Astrocyte (in vitro differentiated cells and primary cell): ENCODE measurements around the gene PRAC1. TPM values are rescaled to one million over a fixed set of nuclear protein-coding genes. Genes with fewer than 3 reads are reported as not detected.
A peak's percentile ranks its signal among the peaks of the same experiment; 100 is the strongest.

Experiments used
- DNase-seq: peaks from one replicate; pipeline ENCODE4 v3.0.0-alpha.2; 2010; ENCODE audit warnings: low read depth
- FAIRE-seq: peaks from 2 replicates; lab custom pipeline; 2011; peaks lifted over from hg19 to GRCh38; lab: Jason Lieb, UNC
- H2AFZ ChIP-seq: 2 replicates; pipeline ENCODE4 v1.6.0; 2012; ENCODE audit warnings: low read depth, low read length, inconsistent platforms
- H3K27ac ChIP-seq: 2 replicates; pipeline ENCODE4 v1.5.1; 2011; ENCODE audit warnings: low read depth, low read length, inconsistent platforms
- H3K27me3 ChIP-seq: 2 replicates; pipeline ENCODE4 v1.6.0; 2011; ENCODE audit warnings: low read length, inconsistent platforms; ENCODE audit not compliant: insufficient read depth
- H3K36me3 ChIP-seq: 2 replicates; pipeline ENCODE4 v1.5.1; 2011; ENCODE audit warnings: low read length, inconsistent platforms; ENCODE audit not compliant: insufficient read depth
- H3K4me1 ChIP-seq: 2 replicates; pipeline ENCODE4 v1.5.1; 2011; ENCODE audit warnings: low read length, inconsistent platforms; ENCODE audit not compliant: insufficient read depth
- H3K4me2 ChIP-seq: 2 replicates; pipeline ENCODE4 v1.6.0; 2012; ENCODE audit warnings: low read length, inconsistent platforms
- H3K4me3 ChIP-seq: 2 replicates; pipeline ENCODE4 v1.5.1; 2011; ENCODE audit warnings: low read depth, mild to moderate bottlenecking, low read length, inconsistent platforms; ENCODE audit not compliant: insufficient read depth
- H3K79me2 ChIP-seq: 2 replicates; pipeline ENCODE4 v1.6.0; 2012; ENCODE audit warnings: mild to moderate bottlenecking, low read length, inconsistent platforms; ENCODE audit not compliant: insufficient read depth
- H3K9ac ChIP-seq: 2 replicates; pipeline ENCODE4 v1.6.0; 2012; ENCODE audit warnings: mild to moderate bottlenecking, low read length, inconsistent platforms
- H3K9me3 ChIP-seq: 2 replicates; pipeline ENCODE4 v1.5.1; 2012; ENCODE audit warnings: low read depth, mild to moderate bottlenecking, low read length, inconsistent platforms; ENCODE audit not compliant: insufficient read depth
- H4K20me1 ChIP-seq: 2 replicates; pipeline ENCODE4 v1.6.0; 2012; ENCODE audit warnings: low read length, inconsistent platforms; ENCODE audit not compliant: insufficient read depth
- H3K27ac Mint-ChIP-seq: one replicate; pipeline ENCODE4 v1.8.0; 2021; ENCODE audit warnings: mild to moderate bottlenecking, mixed read lengths; ENCODE audit not compliant: unreplicated experiment
- H3K27me3 Mint-ChIP-seq: one replicate; pipeline ENCODE4 v1.8.0; 2021; ENCODE audit warnings: low read depth, mixed read lengths; ENCODE audit not compliant: unreplicated experiment
- H3K36me3 Mint-ChIP-seq: one replicate; pipeline ENCODE4 v1.8.0; 2021; ENCODE audit warnings: low read depth, mixed read lengths; ENCODE audit not compliant: unreplicated experiment
- H3K4me1 Mint-ChIP-seq: one replicate; pipeline ENCODE4 v1.8.0; 2021; ENCODE audit warnings: low read depth, mixed read lengths; ENCODE audit not compliant: unreplicated experiment
- H3K4me3 Mint-ChIP-seq: one replicate; pipeline ENCODE4 v1.8.0; 2021; ENCODE audit warnings: mild to moderate bottlenecking, moderate library complexity, mixed read lengths; ENCODE audit not compliant: unreplicated experiment
- H3K9me3 Mint-ChIP-seq: one replicate; pipeline ENCODE4 v1.8.0; 2021; ENCODE audit warnings: mild to moderate bottlenecking, mixed read lengths; ENCODE audit not compliant: unreplicated experiment
- EZH2 ChIP-seq: IDR thresholded peaks from 2 replicates; pipeline ENCODE4 v1.6.1; 2012; ENCODE audit warnings: mild to moderate bottlenecking, low read length, inconsistent platforms; ENCODE audit not compliant: insufficient read depth
- total RNA-seq: library from RNA; stranded (reverse); gene quantifications from 2 replicates; pipeline ENCODE4 v1.2.1, GENCODE V29; 2021
- TF ChIP-seq, protein P1 (sequence below): IDR thresholded peaks from 2 replicates; pipeline ENCODE4 v1.5.1; 2011; ENCODE audit warnings: low read depth, mild to moderate bottlenecking, inconsistent platforms, low read length, moderate library complexity; ENCODE audit not compliant: insufficient read depth

PRAC1 gene
- total RNA-seq, 1 donor from 2014 or later = not detected

GRCh38 chr17:48747445-48748363 lies 25.4 kb upstream of the PRAC1 start:
- Histone ChIP-seq H3K27me3 (peaks cover 96% of the 10 kb centered on the region), H3K79me2 (no peaks in the 10 kb centered on the region), H3K9ac (no peak overlapping the region), H3K4me3 (no peak overlapping the region), H2AFZ (no peak overlapping the region), H3K4me2 (no peak overlapping the region), H3K9me3 (peaks cover 2% of the 10 kb centered on the region), H3K36me3 (no peaks in the 10 kb centered on the region), H4K20me1 (peaks cover 10% of the 10 kb centered on the region), H3K4me1 (no peaks in the 10 kb centered on the region), H3K27ac (no peak overlapping the region)
- no peak overlapping the region for H3K4me3 Mint-ChIP-seq
- TF ChIP-seq EZH2 = peak; percentile 92
- TF ChIP-seq, protein P1, sequence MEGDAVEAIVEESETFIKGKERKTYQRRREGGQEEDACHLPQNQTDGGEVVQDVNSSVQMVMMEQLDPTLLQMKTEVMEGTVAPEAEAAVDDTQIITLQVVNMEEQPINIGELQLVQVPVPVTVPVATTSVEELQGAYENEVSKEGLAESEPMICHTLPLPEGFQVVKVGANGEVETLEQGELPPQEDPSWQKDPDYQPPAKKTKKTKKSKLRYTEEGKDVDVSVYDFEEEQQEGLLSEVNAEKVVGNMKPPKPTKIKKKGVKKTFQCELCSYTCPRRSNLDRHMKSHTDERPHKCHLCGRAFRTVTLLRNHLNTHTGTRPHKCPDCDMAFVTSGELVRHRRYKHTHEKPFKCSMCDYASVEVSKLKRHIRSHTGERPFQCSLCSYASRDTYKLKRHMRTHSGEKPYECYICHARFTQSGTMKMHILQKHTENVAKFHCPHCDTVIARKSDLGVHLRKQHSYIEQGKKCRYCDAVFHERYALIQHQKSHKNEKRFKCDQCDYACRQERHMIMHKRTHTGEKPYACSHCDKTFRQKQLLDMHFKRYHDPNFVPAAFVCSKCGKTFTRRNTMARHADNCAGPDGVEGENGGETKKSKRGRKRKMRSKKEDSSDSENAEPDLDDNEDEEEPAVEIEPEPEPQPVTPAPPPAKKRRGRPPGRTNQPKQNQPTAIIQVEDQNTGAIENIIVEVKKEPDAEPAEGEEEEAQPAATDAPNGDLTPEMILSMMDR = no peak
- H3K36me3 Mint-ChIP-seq = no peaks in the 10 kb centered on the region
- no peak for FAIRE-seq
- H3K27me3 Mint-ChIP-seq = peaks cover 93% of the 10 kb centered on the region
- H3K4me1 Mint-ChIP-seq = no peaks in the 10 kb centered on the region
- no peaks in the 10 kb centered on the region for H3K9me3 Mint-ChIP-seq
- no peak for DNase-seq
- no peak overlapping the region for H3K27ac Mint-ChIP-seq

DNA sequence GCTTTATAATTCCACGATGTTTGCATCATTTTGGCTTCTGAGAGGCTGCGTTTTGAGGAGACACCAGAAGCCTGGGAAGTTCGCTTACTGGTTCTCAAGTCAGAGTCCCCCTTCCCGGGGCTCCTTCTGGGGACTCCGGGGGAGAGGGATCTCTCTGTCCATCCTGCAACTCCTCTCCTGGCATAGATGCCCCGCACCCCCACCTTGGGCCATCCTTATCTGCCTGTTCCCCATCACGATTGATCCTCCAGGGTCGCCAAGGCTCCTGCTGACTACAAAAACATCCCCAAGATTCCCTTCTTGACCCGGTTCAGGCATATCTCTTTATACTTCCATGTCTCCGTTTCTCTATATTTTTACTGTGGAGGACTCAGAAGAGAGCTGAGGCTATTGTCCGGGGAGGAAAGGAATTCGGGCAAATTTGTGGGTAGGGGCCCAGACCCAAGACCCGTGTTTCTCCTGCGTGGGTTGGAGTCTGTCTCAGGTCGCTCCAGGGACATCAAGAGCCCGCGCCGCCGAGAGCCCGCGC lies 24.7 kb upstream of the PRAC1 start:
- Mint-ChIP-seq H3K9me3 (no peaks in the 10 kb centered on the region), H3K4me1 (no peaks in the 10 kb centered on the region), H3K4me3 (no peak overlapping the region), H3K27ac (no peak overlapping the region), H3K27me3 (peaks cover 95% of the 10 kb centered on the region), H3K36me3 (no peaks in the 10 kb centered on the region)
- Histone ChIP-seq H3K4me1 (no peaks in the 10 kb centered on the region), H3K4me2 (no peak overlapping the region), H3K4me3 (no peak overlapping the region), H3K27me3 (peaks cover 96% of the 10 kb centered on the region), H3K79me2 (no peaks in the 10 kb centered on the region), H3K27ac (no peak overlapping the region), H3K9ac (no peak overlapping the region), H4K20me1 (peaks cover 10% of the 10 kb centered on the region), H2AFZ (no peak overlapping the region), H3K36me3 (no peaks in the 10 kb centered on the region), H3K9me3 (peaks cover 2% of the 10 kb centered on the region)
- DNase-seq (no peak), FAIRE-seq (no peak)
- TF ChIP-seq, protein P1 = no peak
- TF ChIP-seq EZH2 = no peak
